Measurements from ENCODE around the gene PRKAG1.

DNA sequence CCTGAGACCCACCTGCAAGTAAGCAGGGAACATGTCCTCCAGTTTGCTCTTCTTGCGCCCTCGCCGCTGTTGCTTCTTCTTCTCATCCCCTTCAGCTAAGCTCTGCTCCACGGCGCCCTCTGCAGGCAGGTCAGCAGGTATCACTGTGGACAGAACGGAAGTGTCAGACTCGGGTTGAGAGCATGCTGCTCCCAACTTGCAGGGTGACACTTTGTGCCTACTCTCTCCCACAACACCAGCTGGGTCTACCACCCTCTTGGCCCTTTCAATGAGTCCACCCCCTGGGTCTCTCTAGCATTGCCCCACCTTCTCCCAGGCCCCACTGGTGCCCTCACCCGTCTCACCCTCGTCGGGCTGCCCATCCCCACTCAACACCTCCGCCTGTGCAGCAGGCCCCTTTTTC, 25.3 kb upstream of the PRKAG1 start:
- TF ChIP-seq, protein P1, sequence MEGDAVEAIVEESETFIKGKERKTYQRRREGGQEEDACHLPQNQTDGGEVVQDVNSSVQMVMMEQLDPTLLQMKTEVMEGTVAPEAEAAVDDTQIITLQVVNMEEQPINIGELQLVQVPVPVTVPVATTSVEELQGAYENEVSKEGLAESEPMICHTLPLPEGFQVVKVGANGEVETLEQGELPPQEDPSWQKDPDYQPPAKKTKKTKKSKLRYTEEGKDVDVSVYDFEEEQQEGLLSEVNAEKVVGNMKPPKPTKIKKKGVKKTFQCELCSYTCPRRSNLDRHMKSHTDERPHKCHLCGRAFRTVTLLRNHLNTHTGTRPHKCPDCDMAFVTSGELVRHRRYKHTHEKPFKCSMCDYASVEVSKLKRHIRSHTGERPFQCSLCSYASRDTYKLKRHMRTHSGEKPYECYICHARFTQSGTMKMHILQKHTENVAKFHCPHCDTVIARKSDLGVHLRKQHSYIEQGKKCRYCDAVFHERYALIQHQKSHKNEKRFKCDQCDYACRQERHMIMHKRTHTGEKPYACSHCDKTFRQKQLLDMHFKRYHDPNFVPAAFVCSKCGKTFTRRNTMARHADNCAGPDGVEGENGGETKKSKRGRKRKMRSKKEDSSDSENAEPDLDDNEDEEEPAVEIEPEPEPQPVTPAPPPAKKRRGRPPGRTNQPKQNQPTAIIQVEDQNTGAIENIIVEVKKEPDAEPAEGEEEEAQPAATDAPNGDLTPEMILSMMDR (IDR thresholded peaks at IDR 0.05; ENCODE audit: insufficient read depth, low read depth, low read length) = peak; percentile 47
- TF ChIP-seq EZH2 (IDR thresholded peaks at IDR 0.05; ENCODE audit: insufficient read depth, low read length) = no peak

All from astrocyte (in vitro differentiated cells and primary cell).